Body of pancreas (tissue), 4 donors: Measurements from ENCODE around the gene PTPRCAP. TPM values are rescaled to one million over a fixed set of nuclear protein-coding genes. Genes with fewer than 3 reads are reported as not detected.

ENCODE experiments used
- ATAC-seq: fragments of 150-250 bp; one replicate; pipeline ENCODE4 v1.9.1; 2016
- DNase-seq, 4 donors: peaks; one replicate each; pipeline ENCODE4 v3.0.0-alpha.2; 2019
- H3K27ac ChIP-seq, 4 donors: fragments of 200-600 bp; sonication (generic); 1 replicate in 3 of 4; 2 replicates in 1 of 4; pipeline versions ENCODE4 v1.5.1 to v1.6.1; 2016 to 2019; ENCODE audit warnings: mild to moderate bottlenecking in 1 of 4, mixed read lengths in 1 of 4, moderate library complexity in 1 of 4
- H3K27me3 ChIP-seq, 2 donors: fragments of 200-600 bp; sonication (generic); one replicate each; pipeline ENCODE4 v1.6.0; 2016; ENCODE audit warnings: mild to moderate bottlenecking in 1 of 2
- H3K36me3 ChIP-seq, 2 donors: fragments of 200-600 bp; sonication (generic); replicated peaks in 1 of 2; 2 replicates each; pipeline ENCODE4 v1.5.1; 2016; ENCODE audit warnings: low read depth in 2 of 2; ENCODE audit not compliant: insufficient read depth in 1 of 2
- H3K4me1 ChIP-seq: fragments of 200-600 bp; sonication (generic); one replicate; pipeline ENCODE4 v1.6.0; 2016
- H3K4me3 ChIP-seq, 2 donors: fragments of 200-600 bp; sonication (generic); 1 replicate in 1 of 2; 2 replicates in 1 of 2; pipeline ENCODE4 v1.5.1; 2016 to 2019
- H3K9me3 ChIP-seq, 3 donors: fragments of 200-600 bp; sonication (generic); 1 replicate in 2 of 3; 2 replicates in 1 of 3; pipeline ENCODE4 v1.5.1; 2016
- CTCF ChIP-seq, 7 experiments: fragments of 450-650 bp in 4 of 7; fragments of 200-600 bp in 3 of 7; sonication (generic) in 3 of 7; IDR thresholded peaks; one replicate each; pipeline ENCODE4 v1.5.1; 2016 to 2019; ENCODE audit warnings: antibody characterized with exemption in 7 of 7
- POLR2A ChIP-seq, 3 donors: fragments of 450-650 bp; IDR thresholded peaks; one replicate each; pipeline ENCODE4 v1.6.1; 2016; ENCODE audit warnings: antibody characterized with exemption in 3 of 3, mild to moderate bottlenecking in 2 of 3
- WGBS, 2 donors: methylation state at CpG; one replicate each; pipeline ENCODE4 v1.1.5; 2017; 5-methylcytosine and 5-hydroxymethylcytosine counted together
- intact Hi-C: fragments of 100-400 bp; cut with DNase I; formaldehyde crosslinking; loops from one replicate; pipeline ENCODE4 v1.15.1; 2023
- total RNA-seq, 2 donors: library from RNA; depleted of rRNA; stranded (reverse); fragments of >200 nt; gene quantifications; one replicate each; pipeline ENCODE4 v1.1.0, GENCODE V29; 2016

PTPRCAP gene
- total RNA-seq, 2 donors from 2014 or later, result 6.0 to 6.9 TPM

GRCh38 chr11:67441731-67442351, 4.4 kb upstream of the PTPRCAP start:
- 85 to 86% methylated on average over 12 to 14 of the region's 28 CpGs for WGBS, 2 donors
- no peaks in the 10 kb centered on the region for H3K36me3 ChIP-seq
- no peak for TF ChIP-seq POLR2A (IDR thresholded peaks at IDR 0.05)
- no peak for TF ChIP-seq CTCF (IDR thresholded peaks at IDR 0.05)
- no peaks in the 10 kb centered on the region for H3K27me3 ChIP-seq
- intact Hi-C loops, result no loop called here
- peak overlapping the region in 1 of 4 donors; percentile 82 for H3K27ac ChIP-seq
- DNase-seq (no peak), ATAC-seq (no peak)
- no peak overlapping the region for H3K4me3 ChIP-seq
- H3K4me1 ChIP-seq, result peaks cover 21% of the 10 kb centered on the region
- H3K9me3 ChIP-seq, result no peaks in the 10 kb centered on the region

DNA sequence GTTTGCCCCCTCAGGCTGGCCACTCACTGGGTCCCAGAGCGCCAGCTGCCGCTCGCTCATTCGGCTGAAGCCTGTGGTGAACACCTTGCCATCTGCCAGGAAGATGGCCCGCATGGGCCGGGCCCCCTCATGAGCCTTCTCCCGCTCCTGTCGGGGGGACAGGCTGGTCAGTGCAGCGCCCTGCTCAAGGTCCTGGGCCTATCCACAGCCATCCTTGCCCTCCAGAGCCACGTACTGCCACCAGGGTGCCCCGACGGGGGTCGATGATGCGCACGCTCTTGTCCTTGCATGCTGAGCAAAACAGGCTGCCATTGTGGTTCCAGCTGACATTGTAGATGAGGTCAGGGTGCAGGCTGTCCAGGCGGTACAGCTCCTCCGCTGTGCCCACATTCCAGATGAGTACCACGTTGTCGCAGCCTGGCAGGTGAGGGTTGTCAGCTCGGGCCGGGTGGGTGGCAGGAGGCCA, 3.6 kb upstream of the PTPRCAP start:
- DNase-seq, result no peak
- Histone ChIP-seq H3K27me3 (no peaks in the 10 kb centered on the region), H3K4me3 (no peak overlapping the region), H3K27ac (no peak overlapping the region), H3K9me3 (no peaks in the 10 kb centered on the region), H3K36me3 (no peaks in the 10 kb centered on the region), H3K4me1 (peaks cover 21% of the 10 kb centered on the region)
- 85 to 91% methylated on average over 8 to 21 of the region's 21 CpGs for WGBS, 2 donors
- intact Hi-C loops, result no loop called here
- no peak for ATAC-seq
- TF ChIP-seq POLR2A (IDR thresholded peaks at IDR 0.05) (no peak), CTCF (IDR thresholded peaks at IDR 0.05) (no peak)

- no peak overlapping the region for H3K4me3 ChIP-seq
- H3K9me3 ChIP-seq, result no peaks in the 10 kb centered on the region
- peaks cover 21% of the 10 kb centered on the region for H3K4me1 ChIP-seq
- intact Hi-C loops, result no loop called here
- H3K27ac ChIP-seq, result peak overlapping the region in 1 of 4 donors; percentile 24
- H3K36me3 ChIP-seq, result no peaks in the 10 kb centered on the region
- 78% methylated on average over 5 to 10 of the region's 17 CpGs for WGBS, 2 donors
- ATAC-seq (no peak), DNase-seq (no peak)
- H3K27me3 ChIP-seq, result no peaks in the 10 kb centered on the region
- TF ChIP-seq CTCF (IDR thresholded peaks at IDR 0.05), result no peak
Measured at GRCh38 chr11:67440229-67441097, 3.0 kb upstream of the PTPRCAP start.

- TF ChIP-seq CTCF (IDR thresholded peaks at IDR 0.05), result peak in 1 of 7 experiments; percentile 9
- TF ChIP-seq POLR2A (IDR thresholded peaks at IDR 0.05), result no peak
- intact Hi-C loops, result no loop called here
Measured at GRCh38 chr11:67439321-67440228, 2.1 kb upstream of the PTPRCAP start.

More at GRCh38 chr11:67439321-67440228, 2.1 kb upstream of the PTPRCAP start:
- H3K4me1 ChIP-seq, result peaks cover 18% of the 10 kb centered on the region
- no peak for ATAC-seq
- peak in 2 of 4 donors; percentile 33 to 49 for DNase-seq
- H3K9me3 ChIP-seq, result no peaks in the 10 kb centered on the region
- no peaks in the 10 kb centered on the region for H3K27me3 ChIP-seq
- no peak overlapping the region for H3K4me3 ChIP-seq
- WGBS, 2 donors, result 74 to 78% methylated on average over 18 to 31 of the region's 31 CpGs
- H3K36me3 ChIP-seq, result no peaks in the 10 kb centered on the region
- no peak overlapping the region for H3K27ac ChIP-seq
